Activated naive CD4-positive, alpha-beta T cell treated with anti-CD3 and anti-CD28 coated beads for 36 hours (primary cell): ENCODE data around the gene ARHGAP42. TPM values are rescaled to one million over a fixed set of nuclear protein-coding genes. Genes with fewer than 3 reads are reported as not detected.

Experiments used
- CTCF ChIA-PET: fragments of 350-600 bp; sonication (Branson Sonifier 250); formaldehyde crosslinking; loops from one replicate; lab custom pipeline; 2021; ENCODE audit warnings: antibody characterized with exemption; lab: Charles Lee
- DNase-seq: peaks from one replicate; pipeline ENCODE4 v3.0.0-alpha.2; 2020
- H3K27ac Mint-ChIP-seq: one replicate; pipeline ENCODE4 v1.8.0; 2021; ENCODE audit warnings: mild to moderate bottlenecking, mixed read lengths
- H3K27me3 Mint-ChIP-seq: one replicate; pipeline ENCODE4 v1.8.0; 2021; ENCODE audit warnings: low read depth, mixed read lengths
- H3K36me3 Mint-ChIP-seq: one replicate; pipeline ENCODE4 v1.8.0; 2021; ENCODE audit warnings: low read depth, mixed read lengths
- H3K4me1 Mint-ChIP-seq: one replicate; pipeline ENCODE4 v1.8.0; 2021; ENCODE audit warnings: low read depth, mixed read lengths
- H3K4me3 Mint-ChIP-seq: one replicate; pipeline ENCODE4 v1.8.0; 2021; ENCODE audit warnings: mild to moderate bottlenecking, moderate library complexity, mixed read lengths
- H3K9me3 Mint-ChIP-seq: one replicate; pipeline ENCODE4 v1.8.0; 2021; ENCODE audit warnings: mixed read lengths
- intact Hi-C: fragments of 100-400 bp; cut with micrococcal nuclease; formaldehyde crosslinking; loops from one replicate; pipeline ENCODE4 v1.15.1; 2023
- total RNA-seq, 2 experiments: library from RNA; stranded (reverse); gene quantifications; one replicate each; pipeline ENCODE4 v1.2.3, GENCODE V29; 2021

The ARHGAP42 gene
- total RNA-seq, 2 experiments from 2014 or later, result not detected

DNA sequence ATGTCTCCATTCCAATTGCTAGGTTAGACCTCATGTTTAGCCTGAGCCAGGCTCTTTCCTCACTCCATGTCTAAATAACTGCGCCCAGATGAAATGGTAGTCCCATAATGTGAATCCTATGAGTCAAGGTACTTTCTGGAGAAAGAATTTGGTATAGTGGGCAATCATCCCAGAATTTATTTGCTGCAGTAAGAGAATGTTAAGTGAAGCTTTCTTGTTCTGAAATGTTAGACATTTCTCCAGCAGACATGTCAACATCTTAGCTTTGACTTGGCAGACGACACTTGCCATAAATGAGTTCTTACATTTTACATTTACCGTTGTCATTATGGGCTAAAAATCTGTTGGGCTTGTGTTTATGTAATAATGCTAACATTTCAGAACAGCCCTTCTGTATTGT lies 277.3 kb downstream of the ARHGAP42 start:
- Mint-ChIP-seq H3K4me1 (no peaks in the 10 kb centered on the region), H3K9me3 (peaks cover 7% of the 10 kb centered on the region), H3K36me3 (no peaks in the 10 kb centered on the region), H3K4me3 (no peak overlapping the region), H3K27ac (no peak overlapping the region), H3K27me3 (no peaks in the 10 kb centered on the region)
- intact Hi-C loops, result no loop called here
- DNase-seq, result no peak
- CTCF ChIA-PET, result no interaction called here

DNA sequence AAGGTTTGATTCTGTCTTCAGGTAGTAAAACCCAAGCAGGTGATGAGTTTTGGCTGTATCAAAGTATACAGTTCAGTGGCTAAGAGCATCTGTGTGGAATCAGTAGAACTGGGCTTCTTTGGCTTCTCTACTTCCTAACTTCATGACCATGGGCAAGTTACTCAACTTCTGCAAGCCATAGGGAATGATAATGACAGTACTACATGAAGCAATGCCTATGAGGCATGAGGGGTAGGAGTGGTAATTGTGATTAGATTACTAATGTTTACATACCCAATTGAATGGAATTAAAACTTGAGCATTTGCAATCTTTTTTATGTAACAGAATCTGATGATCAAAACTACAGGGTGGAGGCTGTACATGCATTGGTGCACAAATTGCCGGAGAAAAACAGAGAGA lies 278.3 kb downstream of the ARHGAP42 start:
- CTCF ChIA-PET, result no interaction called here
- Mint-ChIP-seq H3K36me3 (no peaks in the 10 kb centered on the region), H3K4me1 (no peaks in the 10 kb centered on the region), H3K27me3 (no peaks in the 10 kb centered on the region), H3K9me3 (peaks cover 13% of the 10 kb centered on the region), H3K4me3 (no peak overlapping the region), H3K27ac (no peak overlapping the region)
- intact Hi-C loops, result no loop called here
- DNase-seq, result no peak

DNA sequence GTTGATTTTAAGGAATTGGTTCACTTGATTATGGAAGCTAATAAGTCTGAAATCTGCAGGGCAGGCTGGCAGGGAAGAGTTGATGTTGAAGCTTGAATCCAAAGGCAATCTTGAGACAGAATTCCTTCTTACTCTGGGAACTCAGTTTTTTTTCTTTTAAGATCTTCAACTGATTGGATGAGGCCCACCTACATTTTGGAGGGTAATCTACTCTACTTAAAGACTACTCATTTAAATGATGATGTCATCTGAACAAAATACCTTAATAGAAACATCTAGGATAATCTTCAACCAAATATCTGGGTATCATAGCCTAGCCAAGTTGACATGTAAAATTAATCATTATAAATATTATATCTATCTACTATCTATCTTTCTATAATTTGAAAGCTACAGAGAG lies 279.3 kb downstream of the ARHGAP42 start:
- intact Hi-C loops, result no loop called here

GRCh38 chr11:100969008-100969407 lies 281.9 kb downstream of the ARHGAP42 start:
- Mint-ChIP-seq H3K4me1 (no peaks in the 10 kb centered on the region), H3K4me3 (no peak overlapping the region), H3K9me3 (peaks cover 15% of the 10 kb centered on the region), H3K27me3 (no peaks in the 10 kb centered on the region), H3K36me3 (no peaks in the 10 kb centered on the region), H3K27ac (no peak overlapping the region)
- intact Hi-C loops, result no loop called here
- DNase-seq, result no peak
- CTCF ChIA-PET, result no interaction called here

More for the DNA sequence above, 279.3 kb downstream of the ARHGAP42 start:
- Mint-ChIP-seq H3K27ac (no peak overlapping the region), H3K9me3 (peaks cover 15% of the 10 kb centered on the region), H3K4me1 (no peaks in the 10 kb centered on the region), H3K27me3 (no peaks in the 10 kb centered on the region), H3K36me3 (no peaks in the 10 kb centered on the region), H3K4me3 (no peak overlapping the region)
- CTCF ChIA-PET, result interaction anchor here (0.7 kb wide), 1 partner anchor 51 kb away, joined by 3 read pairs; no protein-coding TSS in a partner anchor
- DNase-seq, result no peak

GRCh38 chr11:100970283-100971164 lies 283.4 kb downstream of the ARHGAP42 start:
- no peak for DNase-seq
- Mint-ChIP-seq H3K36me3 (no peaks in the 10 kb centered on the region), H3K27me3 (no peaks in the 10 kb centered on the region), H3K4me3 (no peak overlapping the region), H3K9me3 (peaks cover 15% of the 10 kb centered on the region), H3K4me1 (no peaks in the 10 kb centered on the region), H3K27ac (no peak overlapping the region)
- intact Hi-C loops, result no loop called here
- CTCF ChIA-PET, result no interaction called here

DNA sequence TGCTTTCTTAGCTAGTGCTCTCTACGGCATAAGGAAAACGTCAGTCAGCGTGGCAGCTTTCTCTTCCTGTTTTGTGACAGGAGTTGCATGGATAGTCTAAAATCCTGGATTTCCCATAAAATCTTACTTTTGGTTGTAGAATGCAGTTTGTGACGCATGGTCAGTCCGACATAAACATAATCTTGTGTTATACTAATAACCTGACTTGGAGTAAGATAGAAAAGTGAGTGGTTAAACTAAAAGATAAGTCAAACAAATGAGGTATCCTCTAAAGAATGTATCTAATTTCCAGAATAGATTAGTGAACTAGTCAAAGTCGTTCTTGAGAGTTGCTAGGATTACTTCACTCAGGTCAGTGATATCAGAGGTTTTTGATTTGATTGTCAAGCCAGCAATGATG lies 285.0 kb downstream of the ARHGAP42 start:
- no peaks in the 10 kb centered on the region for H3K4me1 Mint-ChIP-seq
- no peaks in the 10 kb centered on the region for H3K36me3 Mint-ChIP-seq
- intact Hi-C loops, result no loop called here
- no peak overlapping the region for H3K4me3 Mint-ChIP-seq
- H3K9me3 Mint-ChIP-seq, result peaks cover 15% of the 10 kb centered on the region
- no peak overlapping the region for H3K27ac Mint-ChIP-seq
- no peaks in the 10 kb centered on the region for H3K27me3 Mint-ChIP-seq
- CTCF ChIA-PET, result interaction anchor here (0.6 kb wide), 2 partner anchors 24 to 272 kb away, joined by 3 read pairs; no protein-coding TSS in a partner anchor
- no peak for DNase-seq

- Mint-ChIP-seq H3K9me3 (no peaks in the 10 kb centered on the region), H3K4me1 (no peaks in the 10 kb centered on the region), H3K27ac (no peak overlapping the region), H3K4me3 (no peak overlapping the region), H3K27me3 (no peaks in the 10 kb centered on the region), H3K36me3 (no peaks in the 10 kb centered on the region)
- DNase-seq, result no peak
- intact Hi-C loops, result no loop called here
- CTCF ChIA-PET, result interaction anchor here (0.6 kb wide), 1 partner anchor 99 kb away, joined by 3 read pairs; no protein-coding TSS in a partner anchor
These were observed 291.4 kb downstream of the ARHGAP42 start for GRCh38 chr11:100978442-100978841.

DNA sequence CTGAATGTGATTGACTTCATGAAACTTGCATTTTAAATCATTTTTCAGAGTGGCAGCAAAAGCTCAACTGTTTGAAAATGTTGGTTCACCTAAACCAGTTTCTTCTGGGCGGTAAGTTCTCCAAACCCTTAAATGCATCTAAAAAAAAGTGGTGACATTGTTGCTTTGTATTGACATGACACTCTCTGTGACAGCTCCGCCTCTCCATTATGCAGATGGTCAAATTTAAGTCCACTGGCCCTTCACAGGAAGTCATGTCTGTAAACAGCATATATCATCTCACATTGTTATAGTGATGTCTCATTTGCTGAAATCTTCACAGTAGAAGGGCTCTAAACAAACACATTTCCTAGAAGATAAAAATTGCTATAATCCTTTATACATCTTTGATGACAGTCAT lies 291.9 kb downstream of the ARHGAP42 start:
- no peaks in the 10 kb centered on the region for H3K36me3 Mint-ChIP-seq
- CTCF ChIA-PET, result interaction anchor here (0.6 kb wide), 1 partner anchor 100 kb away, joined by 3 read pairs; no protein-coding TSS in a partner anchor
- H3K27ac Mint-ChIP-seq, result no peak overlapping the region
- H3K4me3 Mint-ChIP-seq, result no peak overlapping the region
- H3K9me3 Mint-ChIP-seq, result no peaks in the 10 kb centered on the region
- H3K27me3 Mint-ChIP-seq, result no peaks in the 10 kb centered on the region
- no peak for DNase-seq
- H3K4me1 Mint-ChIP-seq, result no peaks in the 10 kb centered on the region
- intact Hi-C loops, result no loop called here

- Mint-ChIP-seq H3K4me1 (no peaks in the 10 kb centered on the region), H3K9me3 (no peaks in the 10 kb centered on the region), H3K4me3 (no peak overlapping the region), H3K36me3 (no peaks in the 10 kb centered on the region), H3K27me3 (no peaks in the 10 kb centered on the region), H3K27ac (no peak overlapping the region)
- intact Hi-C loops, result no loop called here
- CTCF ChIA-PET, result interaction anchor here (0.5 to 1.4 kb wide), 2 partner anchors 135 to 1964 kb away, joined by 3 to 7 read pairs; no protein-coding TSS in a partner anchor
- no peak for DNase-seq
These were observed 293.1 kb downstream of the ARHGAP42 start for GRCh38 chr11:100980156-100980555.

- H3K27ac Mint-ChIP-seq, result no peak overlapping the region
- intact Hi-C loops, result no loop called here
- no peak overlapping the region for H3K4me3 Mint-ChIP-seq
- no peaks in the 10 kb centered on the region for H3K9me3 Mint-ChIP-seq
- H3K27me3 Mint-ChIP-seq, result no peaks in the 10 kb centered on the region
- H3K4me1 Mint-ChIP-seq, result no peaks in the 10 kb centered on the region
- no peak for DNase-seq
- CTCF ChIA-PET, result interaction anchor here (1.4 kb wide), 1 partner anchor 134 kb away, joined by 3 read pairs; no protein-coding TSS in a partner anchor
- H3K36me3 Mint-ChIP-seq, result no peaks in the 10 kb centered on the region
These were observed 294.2 kb downstream of the ARHGAP42 start for GRCh38 chr11:100981196-100981824.

GRCh38 chr11:100984668-100985067 lies 297.6 kb downstream of the ARHGAP42 start:
- DNase-seq, result no peak
- intact Hi-C loops, result no loop called here
- Mint-ChIP-seq H3K4me1 (no peaks in the 10 kb centered on the region), H3K4me3 (no peak overlapping the region), H3K27me3 (no peaks in the 10 kb centered on the region), H3K27ac (no peak overlapping the region), H3K36me3 (no peaks in the 10 kb centered on the region), H3K9me3 (no peaks in the 10 kb centered on the region)
- CTCF ChIA-PET, result no interaction called here

- Mint-ChIP-seq H3K27me3 (no peaks in the 10 kb centered on the region), H3K36me3 (no peaks in the 10 kb centered on the region), H3K4me3 (no peak overlapping the region), H3K27ac (no peak overlapping the region), H3K4me1 (no peaks in the 10 kb centered on the region), H3K9me3 (no peaks in the 10 kb centered on the region)
- CTCF ChIA-PET, result no interaction called here
- intact Hi-C loops, result no loop called here
- no peak for DNase-seq
These were observed 303.8 kb downstream of the ARHGAP42 start for GRCh38 chr11:100990931-100991330.
